ENCODE measurements around the gene LCN10.

LCN10 gene

DNA sequence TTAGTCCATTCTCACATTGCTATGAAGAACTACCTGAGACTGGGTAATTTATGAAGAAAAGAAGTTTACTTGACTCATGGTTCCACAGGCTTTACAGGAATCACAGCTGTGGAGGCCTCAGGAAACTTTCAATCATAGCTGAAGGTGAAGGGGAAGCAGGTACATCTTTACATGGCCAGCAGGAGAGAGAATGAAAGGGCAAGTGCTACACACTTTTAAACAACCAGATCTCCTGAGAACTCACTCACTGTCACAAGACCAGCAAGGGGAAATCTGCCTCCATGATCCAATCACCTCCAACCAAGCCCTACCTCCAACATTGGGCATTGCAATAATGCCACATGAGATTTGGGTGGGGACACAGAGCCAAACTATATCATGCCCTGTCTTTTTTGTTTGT lies 9.1 kb upstream of the LCN10 start:
- Histone ChIP-seq H3K4me3 (ENCODE audit: low read depth, low read length) (no peak overlapping the region), H3K4me1 (no peaks in the 10 kb centered on the region), H3K9me3 (no peaks in the 10 kb centered on the region; the same call in 1 of the 2 replicates), H3K36me3 (no peaks in the 10 kb centered on the region), H3K27me3 (no peaks in the 10 kb centered on the region)
- DNase-seq, result no peak
- TF ChIP-seq, protein P1, sequence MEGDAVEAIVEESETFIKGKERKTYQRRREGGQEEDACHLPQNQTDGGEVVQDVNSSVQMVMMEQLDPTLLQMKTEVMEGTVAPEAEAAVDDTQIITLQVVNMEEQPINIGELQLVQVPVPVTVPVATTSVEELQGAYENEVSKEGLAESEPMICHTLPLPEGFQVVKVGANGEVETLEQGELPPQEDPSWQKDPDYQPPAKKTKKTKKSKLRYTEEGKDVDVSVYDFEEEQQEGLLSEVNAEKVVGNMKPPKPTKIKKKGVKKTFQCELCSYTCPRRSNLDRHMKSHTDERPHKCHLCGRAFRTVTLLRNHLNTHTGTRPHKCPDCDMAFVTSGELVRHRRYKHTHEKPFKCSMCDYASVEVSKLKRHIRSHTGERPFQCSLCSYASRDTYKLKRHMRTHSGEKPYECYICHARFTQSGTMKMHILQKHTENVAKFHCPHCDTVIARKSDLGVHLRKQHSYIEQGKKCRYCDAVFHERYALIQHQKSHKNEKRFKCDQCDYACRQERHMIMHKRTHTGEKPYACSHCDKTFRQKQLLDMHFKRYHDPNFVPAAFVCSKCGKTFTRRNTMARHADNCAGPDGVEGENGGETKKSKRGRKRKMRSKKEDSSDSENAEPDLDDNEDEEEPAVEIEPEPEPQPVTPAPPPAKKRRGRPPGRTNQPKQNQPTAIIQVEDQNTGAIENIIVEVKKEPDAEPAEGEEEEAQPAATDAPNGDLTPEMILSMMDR (IDR thresholded peaks at IDR 0.05; ENCODE audit: low read depth, low read length), result no peak

DNA sequence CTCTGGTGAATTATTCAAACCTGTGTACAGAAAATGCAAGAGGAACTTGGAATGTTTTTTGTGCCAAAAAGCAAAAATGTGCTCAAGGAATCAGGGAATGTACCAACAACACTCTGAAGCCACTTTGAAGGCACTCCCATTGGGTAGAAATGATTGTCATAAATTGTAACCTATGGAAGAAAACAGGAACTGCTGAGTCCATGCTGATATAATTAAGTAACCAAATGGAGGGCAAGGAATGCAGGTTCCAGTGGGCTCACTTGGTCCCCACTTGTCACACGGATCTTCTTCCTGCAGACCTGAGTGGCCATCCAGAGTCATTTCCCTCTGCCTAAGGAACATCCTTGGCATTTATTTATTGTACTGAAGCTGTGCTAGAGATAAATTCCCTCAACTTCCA lies 8.5 kb upstream of the LCN10 start:
- no peak overlapping the region for H3K4me3 ChIP-seq (ENCODE audit: low read depth, low read length)
- no peaks in the 10 kb centered on the region for H3K4me1 ChIP-seq
- DNase-seq, result no peak
- H3K9me3 ChIP-seq, result no peaks in the 10 kb centered on the region; the same call in 1 of the 2 replicates
- no peaks in the 10 kb centered on the region for H3K36me3 ChIP-seq
- TF ChIP-seq, protein P1 (IDR thresholded peaks at IDR 0.05; ENCODE audit: low read depth, low read length), result no peak
- H3K27me3 ChIP-seq, result no peaks in the 10 kb centered on the region

DNA sequence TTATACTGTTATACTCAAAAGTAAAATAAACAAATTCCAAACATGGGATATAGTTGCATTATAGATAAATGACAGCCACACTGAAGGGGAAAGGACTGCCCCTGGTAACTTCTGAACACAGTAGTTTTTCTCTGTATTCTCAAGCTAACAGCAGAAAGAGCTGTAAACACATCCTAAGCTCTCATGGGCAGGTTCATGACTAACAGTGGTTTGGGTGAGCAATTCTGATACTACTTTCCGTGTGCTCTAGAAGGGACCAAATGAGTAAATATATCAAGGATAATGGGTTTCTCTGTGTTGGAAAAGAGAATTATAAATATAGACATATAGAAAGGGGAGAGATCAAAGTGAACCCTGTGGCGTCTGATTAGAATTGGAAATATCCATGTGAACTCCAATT lies 7.8 kb upstream of the LCN10 start:
- Histone ChIP-seq H3K9me3 (no peaks in the 10 kb centered on the region; the same call in 1 of the 2 replicates), H3K36me3 (no peaks in the 10 kb centered on the region), H3K27me3 (no peaks in the 10 kb centered on the region), H3K4me1 (no peaks in the 10 kb centered on the region), H3K4me3 (ENCODE audit: low read depth, low read length) (no peak overlapping the region)
- DNase-seq, result no peak
- TF ChIP-seq, protein P1 (IDR thresholded peaks at IDR 0.05; ENCODE audit: low read depth, low read length), result no peak

DNA sequence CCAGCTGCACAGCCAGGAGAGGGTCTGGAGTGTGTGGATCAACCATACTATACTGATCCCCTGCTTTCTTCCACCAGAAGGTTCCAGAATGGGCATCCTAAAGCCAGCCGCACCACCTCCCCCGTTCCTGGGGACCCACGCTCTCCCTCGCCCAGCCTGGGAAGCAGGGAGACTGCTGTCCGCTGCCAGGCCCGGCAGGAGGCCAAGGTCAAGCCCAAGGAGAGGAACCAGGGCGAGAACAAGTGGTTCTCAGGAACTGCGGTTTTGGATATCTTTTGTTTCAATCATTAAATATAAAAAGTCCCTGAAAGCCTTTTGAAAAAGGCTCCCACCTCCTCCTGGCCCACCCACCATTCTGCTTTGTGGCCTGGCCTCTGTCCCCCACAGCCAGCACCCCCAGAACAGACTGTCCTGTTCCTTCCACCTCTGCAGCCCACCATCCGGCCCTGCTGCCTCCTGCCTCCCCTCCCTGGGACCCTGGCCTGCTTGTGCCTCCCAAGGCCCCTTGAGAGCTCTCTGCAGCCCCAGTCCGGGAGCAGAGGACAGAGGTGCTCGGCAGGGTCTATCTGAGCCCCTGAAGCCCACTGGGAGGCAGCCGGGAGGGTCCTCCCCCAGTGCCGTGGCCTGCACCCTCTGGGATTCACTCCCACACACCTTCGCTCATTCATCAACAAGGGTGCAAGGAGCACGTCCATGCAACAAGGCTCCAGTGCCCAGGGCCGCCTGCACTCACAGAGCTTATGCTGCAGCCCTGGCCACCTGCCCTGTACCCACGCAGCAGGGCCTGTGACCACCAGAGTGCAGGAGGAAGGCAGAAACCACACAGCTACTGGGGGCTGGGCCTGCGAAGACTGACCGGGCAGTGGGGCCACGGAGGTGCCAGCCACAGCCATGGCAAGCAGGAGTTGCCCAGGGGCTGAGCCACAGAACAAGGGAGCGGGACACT lies 6.2 kb upstream of the LCN10 start:
- H3K4me1 ChIP-seq, result no peaks in the 10 kb centered on the region
- no peaks in the 10 kb centered on the region for H3K27me3 ChIP-seq
- TF ChIP-seq, protein P1 (IDR thresholded peaks at IDR 0.05; ENCODE audit: low read depth, low read length), result no peak
- H3K9me3 ChIP-seq, result no peaks in the 10 kb centered on the region; the same call in 1 of the 2 replicates
- no peak for DNase-seq
- no peaks in the 10 kb centered on the region for H3K36me3 ChIP-seq
- no peak overlapping the region for H3K4me3 ChIP-seq (ENCODE audit: low read depth, low read length)

DNA sequence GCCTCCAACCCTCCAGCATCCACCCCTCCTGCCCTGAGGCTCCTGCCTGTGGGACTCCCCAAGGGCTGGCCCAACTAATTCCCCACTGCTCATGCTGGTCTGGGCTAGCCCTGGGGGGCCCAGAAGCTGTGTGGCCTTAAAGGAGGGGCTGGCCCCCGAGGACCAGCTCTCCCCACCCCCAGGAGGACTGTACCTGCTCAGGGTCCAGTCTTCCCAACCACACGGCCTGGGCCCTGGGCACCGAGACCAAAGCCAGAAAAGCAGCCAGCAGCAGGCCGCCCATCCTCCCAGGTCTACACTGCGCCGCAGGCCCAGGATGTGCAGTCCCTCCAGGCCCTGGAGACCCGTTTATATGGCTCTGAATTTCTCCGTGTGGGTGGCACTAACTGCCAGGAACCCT lies 5.5 kb upstream of the LCN10 start, which contains the start of gene LCN6:
TSS of gene LCN6 (minus strand) at position 325 of the 400 bp plus-strand sequence. CDS start at position 283, 42 bp downstream.
- Histone ChIP-seq H3K9me3 (no peaks in the 10 kb centered on the region; the same call in 1 of the 2 replicates), H3K4me3 (ENCODE audit: low read depth, low read length) (no peak within 1 kb of the TSS), H3K36me3 (no peaks in the 10 kb centered on the region), H3K27me3 (no peaks in the 10 kb centered on the region), H3K4me1 (no peaks in the 10 kb centered on the region)
- no peak for DNase-seq
- TF ChIP-seq, protein P1 (IDR thresholded peaks at IDR 0.05; ENCODE audit: low read depth, low read length), result no peak

Measured in BE2C (cell line).